CD4-positive, alpha-beta memory T cell (primary cell): Measurements from ENCODE around the gene CTNNA2. TPM values are rescaled to one million over a fixed set of nuclear protein-coding genes. Genes with fewer than 3 reads are reported as not detected.

Experiments used
- CTCF ChIA-PET: fragments of 350-600 bp; sonication (Branson Sonifier 250); formaldehyde crosslinking; loops from one replicate; lab custom pipeline; 2021; ENCODE audit warnings: inconsistent platforms; ENCODE audit not compliant: partially characterized antibody; lab: Charles Lee
- POLR2A ChIA-PET: fragments of 350-600 bp; sonication (Branson Sonifier 250); formaldehyde crosslinking; loops from one replicate; lab custom pipeline; 2021; ENCODE audit not compliant: partially characterized antibody; lab: Charles Lee
- DNase-seq, 5 donors: peaks; one replicate each; pipeline versions ENCODE4 v3.0.0 to v3.0.0-alpha.2; 2020 to 2022; ENCODE audit warnings: mixed read lengths in 1 of 5
- H3K27ac ChIP-seq: one replicate; pipeline ENCODE4 v1.7.0; 2013; ENCODE audit warnings: low read depth, low read length
- H3K27me3 ChIP-seq: 2 replicates; pipeline ENCODE4 v1.7.0; 2013; ENCODE audit warnings: mild to moderate bottlenecking, low read length, moderate library complexity; ENCODE audit not compliant: insufficient read depth
- H3K36me3 ChIP-seq: 2 replicates; pipeline ENCODE4 v1.7.0; 2013; ENCODE audit warnings: mild to moderate bottlenecking, low read length, moderate library complexity; ENCODE audit not compliant: insufficient read depth
- H3K4me1 ChIP-seq: 2 replicates; pipeline ENCODE4 v1.7.0; 2013; ENCODE audit warnings: mild to moderate bottlenecking, low read length, moderate library complexity; ENCODE audit not compliant: insufficient read depth
- H3K4me3 ChIP-seq, 2 donors: one replicate each; pipeline ENCODE4 v1.7.0; 2013; ENCODE audit warnings: low read length in 2 of 2, mild to moderate bottlenecking in 1 of 2
- H3K9me3 ChIP-seq, 2 donors: one replicate each; pipeline ENCODE4 v1.7.0; 2013; ENCODE audit warnings: low read length in 2 of 2, control low read depth in 1 of 2; ENCODE audit not compliant: control insufficient read depth in 1 of 2
- H3K27ac Mint-ChIP-seq, 7 donors: one replicate each; pipeline ENCODE4 v1.8.0; 2020 to 2021; ENCODE audit warnings: mixed read lengths in 7 of 7, mild to moderate bottlenecking in 6 of 7, inconsistent platforms in 3 of 7, moderate library complexity in 3 of 7
- H3K27me3 Mint-ChIP-seq, 2 donors: one replicate each; pipeline ENCODE4 v1.8.0; 2020 to 2021; ENCODE audit warnings: mixed read lengths in 2 of 2
- H3K36me3 Mint-ChIP-seq, 2 donors: one replicate each; pipeline ENCODE4 v1.8.0; 2020 to 2021; ENCODE audit warnings: mixed read lengths in 2 of 2, inconsistent platforms in 1 of 2, mild to moderate bottlenecking in 1 of 2
- H3K4me1 Mint-ChIP-seq, 4 donors: one replicate each; pipeline ENCODE4 v1.8.0; 2020 to 2021; ENCODE audit warnings: mixed read lengths in 4 of 4, mild to moderate bottlenecking in 1 of 4
- H3K4me3 Mint-ChIP-seq, 8 donors: one replicate each; pipeline ENCODE4 v1.8.0; 2020 to 2021; ENCODE audit warnings: mixed read lengths in 8 of 8, mild to moderate bottlenecking in 7 of 8, moderate library complexity in 6 of 8, inconsistent platforms in 3 of 8
- H3K9me3 Mint-ChIP-seq, 8 donors: one replicate each; pipeline ENCODE4 v1.8.0; 2020 to 2021; ENCODE audit warnings: mixed read lengths in 8 of 8, mild to moderate bottlenecking in 5 of 8, inconsistent platforms in 3 of 8, moderate library complexity in 1 of 8
- intact Hi-C: fragments of 100-400 bp; cut with micrococcal nuclease; formaldehyde crosslinking; loops from one replicate; pipeline ENCODE4 v1.15.1; 2023
- polyA plus RNA-seq, 2 donors: library from polyadenylated mRNA; unstranded; fragments of 300-500 nt; fragmentation: Illumina TruSeq; gene quantifications; one replicate each; pipeline ENCODE4 v1.2.3, GENCODE V29; 2021
- total RNA-seq, 2 experiments: library from RNA; stranded (reverse); gene quantifications; one replicate each; pipeline ENCODE4 v1.2.3, GENCODE V29; 2021

The CTNNA2 gene
- total and polyA plus RNA-seq, 4 experiments from 2014 or later: not detected

- Mint-ChIP-seq H3K36me3 (no peaks in the 10 kb centered on the region), H3K4me1 (no peaks in the 10 kb centered on the region), H3K27ac (no peak overlapping the region), H3K9me3 (peaks cover 0 to 4% (median 0%) of the 10 kb centered on the region in 8 donors), H3K4me3 (no peak overlapping the region), H3K27me3 (no peaks in the 10 kb centered on the region)
- Histone ChIP-seq H3K27ac (no peak overlapping the region), H3K27me3 (no peaks in the 10 kb centered on the region), H3K9me3 (no peaks in the 10 kb centered on the region), H3K4me3 (no peak overlapping the region), H3K4me1 (no peaks in the 10 kb centered on the region), H3K36me3 (no peaks in the 10 kb centered on the region)
- intact Hi-C loops: no loop called here
- ChIA-PET POLR2A (no interaction called here), CTCF (no interaction called here)
- DNase-seq: no peak
Observed at GRCh38 chr2:79984476-79984875, 471.6 kb downstream of the CTNNA2 start.

DNA sequence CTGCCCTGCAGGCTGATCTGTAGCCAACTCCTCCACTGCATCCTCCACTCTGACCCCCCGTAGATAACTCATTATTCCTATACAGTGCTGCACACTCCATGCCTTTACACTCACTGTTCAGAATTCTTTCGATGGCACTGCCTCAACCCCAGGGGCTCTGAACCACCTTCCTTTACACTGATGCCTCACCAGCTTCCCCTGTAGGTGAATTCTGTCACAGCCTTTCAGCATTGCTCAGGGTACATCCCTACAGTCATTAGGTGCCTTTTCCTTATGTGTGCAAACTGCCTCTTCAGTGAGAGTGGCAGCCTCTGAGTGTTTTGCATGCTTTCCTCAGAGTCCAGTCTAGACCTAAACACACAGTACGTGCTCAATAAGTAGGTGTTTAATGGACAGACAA lies 472.3 kb downstream of the CTNNA2 start:
- Mint-ChIP-seq H3K27ac (no peak overlapping the region), H3K27me3 (no peaks in the 10 kb centered on the region), H3K36me3 (no peaks in the 10 kb centered on the region), H3K4me1 (no peaks in the 10 kb centered on the region), H3K9me3 (peaks cover 0 to 6% (median 0%) of the 10 kb centered on the region in 8 donors), H3K4me3 (no peak overlapping the region)
- POLR2A ChIA-PET: no interaction called here
- Histone ChIP-seq H3K4me1 (no peaks in the 10 kb centered on the region), H3K4me3 (no peak overlapping the region), H3K27me3 (no peaks in the 10 kb centered on the region), H3K9me3 (no peaks in the 10 kb centered on the region), H3K27ac (no peak overlapping the region), H3K36me3 (no peaks in the 10 kb centered on the region)
- no peak for DNase-seq
- intact Hi-C loops: no loop called here
- CTCF ChIA-PET: no interaction called here

DNA sequence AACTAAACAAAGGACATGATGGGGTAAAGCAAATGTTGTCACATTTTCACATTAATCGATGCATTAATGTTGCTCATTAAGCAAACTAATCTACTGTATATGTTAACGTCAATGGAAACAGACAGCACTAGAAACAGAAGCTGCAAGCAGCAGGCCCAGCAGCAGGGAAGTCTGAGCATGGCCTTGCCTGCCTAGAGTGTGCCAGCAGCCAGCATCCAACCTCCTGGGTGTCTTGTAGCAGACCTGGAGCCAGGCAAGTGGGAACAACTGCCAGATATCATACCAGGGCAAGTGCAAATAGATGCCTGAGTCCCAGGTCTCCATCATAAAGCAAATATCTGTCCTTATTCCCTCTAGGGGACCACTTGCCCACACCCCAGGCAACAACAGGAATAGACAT lies 472.7 kb downstream of the CTNNA2 start:
- no peak overlapping the region for H3K4me3 Mint-ChIP-seq
- H3K4me1 ChIP-seq: no peaks in the 10 kb centered on the region
- H3K9me3 ChIP-seq: no peaks in the 10 kb centered on the region
- intact Hi-C loops: no loop called here
- no peaks in the 10 kb centered on the region for H3K27me3 ChIP-seq
- CTCF ChIA-PET: no interaction called here
- no peak overlapping the region for H3K4me3 ChIP-seq
- no peaks in the 10 kb centered on the region for H3K27me3 Mint-ChIP-seq
- POLR2A ChIA-PET: no interaction called here
- no peak for DNase-seq
- no peaks in the 10 kb centered on the region for H3K4me1 Mint-ChIP-seq
- H3K27ac Mint-ChIP-seq: no peak overlapping the region
- H3K9me3 Mint-ChIP-seq: peaks cover 0 to 6% (median 0%) of the 10 kb centered on the region in 8 donors
- no peaks in the 10 kb centered on the region for H3K36me3 ChIP-seq
- no peak overlapping the region for H3K27ac ChIP-seq
- no peaks in the 10 kb centered on the region for H3K36me3 Mint-ChIP-seq

DNA sequence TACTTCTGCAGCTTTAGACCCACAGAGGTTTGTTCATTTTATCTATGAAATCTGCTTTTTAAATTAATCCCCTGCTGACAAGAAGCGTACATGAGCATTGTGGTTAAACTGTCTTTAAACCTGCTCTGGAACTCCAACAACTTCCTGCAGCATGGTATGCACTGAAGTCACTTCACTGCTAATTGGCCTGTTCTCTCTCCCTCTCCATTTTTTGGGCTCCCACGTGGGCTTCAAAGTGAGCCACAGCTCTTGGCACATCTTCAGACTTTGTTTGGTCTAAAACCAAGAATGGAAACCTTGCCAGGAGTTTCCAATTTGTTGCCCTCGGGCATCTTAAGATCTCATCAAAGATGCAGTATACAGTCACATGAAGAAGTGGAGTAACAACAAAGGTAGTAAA lies 480.3 kb downstream of the CTNNA2 start:
- H3K4me3 Mint-ChIP-seq: no peak overlapping the region
- no peak for DNase-seq
- Histone ChIP-seq H3K27ac (no peak overlapping the region), H3K4me1 (no peaks in the 10 kb centered on the region), H3K4me3 (no peak overlapping the region), H3K36me3 (no peaks in the 10 kb centered on the region), H3K9me3 (no peaks in the 10 kb centered on the region), H3K27me3 (no peaks in the 10 kb centered on the region)
- H3K27ac Mint-ChIP-seq: no peak overlapping the region
- H3K9me3 Mint-ChIP-seq: peaks cover 0 to 11% (median 6%) of the 10 kb centered on the region in 8 donors
- peaks cover 0 to 2% of the 10 kb centered on the region in 2 donors for H3K27me3 Mint-ChIP-seq
- H3K4me1 Mint-ChIP-seq: no peaks in the 10 kb centered on the region
- H3K36me3 Mint-ChIP-seq: no peaks in the 10 kb centered on the region
- ChIA-PET POLR2A (no interaction called here), CTCF (no interaction called here)
- intact Hi-C loops: no loop called here

DNA sequence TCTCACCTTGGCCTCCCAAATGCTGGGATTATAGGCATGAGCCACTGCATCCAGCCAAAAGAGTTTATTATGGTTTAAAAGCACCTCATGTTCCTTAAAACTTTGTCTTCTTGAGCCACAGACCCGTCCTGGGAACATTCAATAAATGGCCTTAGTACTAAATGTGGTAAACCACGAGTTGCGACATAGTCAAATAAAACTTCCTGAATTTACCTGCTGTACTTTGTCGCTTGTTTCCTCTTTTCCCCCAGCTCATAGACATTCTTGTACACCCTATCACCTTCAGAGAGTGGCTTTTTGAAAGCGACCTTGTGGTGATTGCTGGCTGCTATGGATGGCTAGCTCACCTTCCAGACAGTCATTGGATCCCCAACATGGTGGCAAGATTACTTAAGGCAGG lies 481.3 kb downstream of the CTNNA2 start:
- Mint-ChIP-seq H3K27ac (no peak overlapping the region), H3K4me1 (no peaks in the 10 kb centered on the region), H3K4me3 (no peak overlapping the region), H3K36me3 (no peaks in the 10 kb centered on the region), H3K27me3 (peaks cover 0 to 2% of the 10 kb centered on the region in 2 donors), H3K9me3 (peaks cover 0 to 11% (median 8%) of the 10 kb centered on the region in 8 donors)
- H3K9me3 ChIP-seq: no peaks in the 10 kb centered on the region
- intact Hi-C loops: no loop called here
- ChIA-PET CTCF (no interaction called here), POLR2A (no interaction called here)
- no peaks in the 10 kb centered on the region for H3K27me3 ChIP-seq
- H3K27ac ChIP-seq: no peak overlapping the region
- no peak overlapping the region for H3K4me3 ChIP-seq
- H3K36me3 ChIP-seq: no peaks in the 10 kb centered on the region
- no peak for DNase-seq
- no peaks in the 10 kb centered on the region for H3K4me1 ChIP-seq

GRCh38 chr2:79994965-79995364 lies 482.1 kb downstream of the CTNNA2 start:
- H3K4me3 Mint-ChIP-seq: no peak overlapping the region
- H3K9me3 ChIP-seq: no peaks in the 10 kb centered on the region
- intact Hi-C loops: no loop called here
- ChIA-PET CTCF (no interaction called here), POLR2A (no interaction called here)
- no peaks in the 10 kb centered on the region for H3K4me1 ChIP-seq
- H3K9me3 Mint-ChIP-seq: peaks cover 2 to 12% (median 8%) of the 10 kb centered on the region in 8 donors
- no peak overlapping the region for H3K27ac Mint-ChIP-seq
- H3K36me3 Mint-ChIP-seq: no peaks in the 10 kb centered on the region
- no peaks in the 10 kb centered on the region for H3K4me1 Mint-ChIP-seq
- no peak overlapping the region for H3K27ac ChIP-seq
- H3K36me3 ChIP-seq: no peaks in the 10 kb centered on the region
- no peaks in the 10 kb centered on the region for H3K27me3 ChIP-seq
- no peak overlapping the region for H3K4me3 ChIP-seq
- peaks cover 0 to 2% of the 10 kb centered on the region in 2 donors for H3K27me3 Mint-ChIP-seq
- DNase-seq: no peak

GRCh38 chr2:79996709-79997108 lies 483.9 kb downstream of the CTNNA2 start:
- Histone ChIP-seq H3K4me1 (no peaks in the 10 kb centered on the region), H3K4me3 (no peak overlapping the region), H3K36me3 (no peaks in the 10 kb centered on the region), H3K27ac (no peak overlapping the region), H3K27me3 (no peaks in the 10 kb centered on the region), H3K9me3 (no peaks in the 10 kb centered on the region)
- ChIA-PET CTCF (no interaction called here), POLR2A (no interaction called here)
- Mint-ChIP-seq H3K27me3 (peaks cover 0 to 2% of the 10 kb centered on the region in 2 donors), H3K9me3 (peaks cover 2 to 12% (median 6%) of the 10 kb centered on the region in 8 donors), H3K27ac (no peak overlapping the region), H3K4me3 (no peak overlapping the region), H3K36me3 (no peaks in the 10 kb centered on the region), H3K4me1 (no peaks in the 10 kb centered on the region)
- intact Hi-C loops: no loop called here
- no peak for DNase-seq

GRCh38 chr2:80001701-80002101 lies 488.9 kb downstream of the CTNNA2 start:
- no peaks in the 10 kb centered on the region for H3K36me3 Mint-ChIP-seq
- H3K27me3 ChIP-seq: no peaks in the 10 kb centered on the region
- no peak overlapping the region for H3K4me3 ChIP-seq
- H3K9me3 ChIP-seq: no peaks in the 10 kb centered on the region
- no peak overlapping the region for H3K4me3 Mint-ChIP-seq
- H3K4me1 Mint-ChIP-seq: no peaks in the 10 kb centered on the region
- DNase-seq: no peak
- H3K27ac ChIP-seq: no peak overlapping the region
- CTCF ChIA-PET: no interaction called here
- no peaks in the 10 kb centered on the region for H3K4me1 ChIP-seq
- no peaks in the 10 kb centered on the region for H3K36me3 ChIP-seq
- POLR2A ChIA-PET: no interaction called here
- intact Hi-C loops: no loop called here
- H3K27me3 Mint-ChIP-seq: no peaks in the 10 kb centered on the region
- peaks cover 0 to 12% (median 3%) of the 10 kb centered on the region in 8 donors for H3K9me3 Mint-ChIP-seq
- H3K27ac Mint-ChIP-seq: no peak overlapping the region
